Body of pancreas (tissue), 4 donors: ENCODE results near the gene EVX2. TPM values are rescaled to one million over a fixed set of nuclear protein-coding genes. Genes with fewer than 3 reads are reported as not detected.

ENCODE experiments used
- ATAC-seq: fragments of 150-250 bp; one replicate; pipeline ENCODE4 v1.9.1; 2016
- DNase-seq, 4 donors: peaks; one replicate each; pipeline ENCODE4 v3.0.0-alpha.2; 2019
- H3K27ac ChIP-seq, 4 donors: fragments of 200-600 bp; sonication (generic); 1 replicate in 3 of 4; 2 replicates in 1 of 4; pipeline versions ENCODE4 v1.5.1 to v1.6.1; 2016 to 2019; ENCODE audit warnings: mild to moderate bottlenecking in 1 of 4, mixed read lengths in 1 of 4, moderate library complexity in 1 of 4
- H3K27me3 ChIP-seq, 2 donors: fragments of 200-600 bp; sonication (generic); one replicate each; pipeline ENCODE4 v1.6.0; 2016; ENCODE audit warnings: mild to moderate bottlenecking in 1 of 2
- H3K36me3 ChIP-seq, 2 donors: fragments of 200-600 bp; sonication (generic); replicated peaks in 1 of 2; 2 replicates each; pipeline ENCODE4 v1.5.1; 2016; ENCODE audit warnings: low read depth in 2 of 2; ENCODE audit not compliant: insufficient read depth in 1 of 2
- H3K4me1 ChIP-seq: fragments of 200-600 bp; sonication (generic); one replicate; pipeline ENCODE4 v1.6.0; 2016
- H3K4me3 ChIP-seq, 2 donors: fragments of 200-600 bp; sonication (generic); 1 replicate in 1 of 2; 2 replicates in 1 of 2; pipeline ENCODE4 v1.5.1; 2016 to 2019
- H3K9me3 ChIP-seq, 3 donors: fragments of 200-600 bp; sonication (generic); 1 replicate in 2 of 3; 2 replicates in 1 of 3; pipeline ENCODE4 v1.5.1; 2016
- CTCF ChIP-seq, 7 experiments: fragments of 450-650 bp in 4 of 7; fragments of 200-600 bp in 3 of 7; sonication (generic) in 3 of 7; IDR thresholded peaks; one replicate each; pipeline ENCODE4 v1.5.1; 2016 to 2019; ENCODE audit warnings: antibody characterized with exemption in 7 of 7
- POLR2A ChIP-seq, 3 donors: fragments of 450-650 bp; IDR thresholded peaks; one replicate each; pipeline ENCODE4 v1.6.1; 2016; ENCODE audit warnings: antibody characterized with exemption in 3 of 3, mild to moderate bottlenecking in 2 of 3
- WGBS, 2 donors: methylation state at CpG; one replicate each; pipeline ENCODE4 v1.1.5; 2017; 5-methylcytosine and 5-hydroxymethylcytosine counted together
- intact Hi-C: fragments of 100-400 bp; cut with DNase I; formaldehyde crosslinking; loops from one replicate; pipeline ENCODE4 v1.15.1; 2023
- total RNA-seq, 2 donors: library from RNA; depleted of rRNA; stranded (reverse); fragments of >200 nt; gene quantifications; one replicate each; pipeline ENCODE4 v1.1.0, GENCODE V29; 2016

The EVX2 gene
- total RNA-seq, 2 donors from 2014 or later, result not detected

- Histone ChIP-seq H3K4me3 (no peak overlapping the region), H3K4me1 (peaks cover 25% of the 10 kb centered on the region), H3K27ac (no peak overlapping the region), H3K27me3 (peaks cover 0 to 63% of the 10 kb centered on the region in 2 donors), H3K9me3 (peaks cover 0 to 8% (median 0%) of the 10 kb centered on the region in 3 donors), H3K36me3 (no peaks in the 10 kb centered on the region)
- DNase-seq (no peak), ATAC-seq (no peak)
- intact Hi-C loops, result no loop called here
- no peak for TF ChIP-seq POLR2A (IDR thresholded peaks at IDR 0.05)
- TF ChIP-seq CTCF (IDR thresholded peaks at IDR 0.05), result no peak
- WGBS, 2 donors, result 9 to 13% methylated on average over 2 of the region's 2 CpGs
Measured at GRCh38 chr2:176076796-176077195, 7.0 kb downstream of the EVX2 start.

GRCh38 chr2:176076063-176076462, 7.7 kb downstream of the EVX2 start:
- Histone ChIP-seq H3K36me3 (no peaks in the 10 kb centered on the region), H3K4me1 (peaks cover 27% of the 10 kb centered on the region), H3K27ac (no peak overlapping the region), H3K27me3 (peaks cover 0 to 63% of the 10 kb centered on the region in 2 donors), H3K4me3 (no peak overlapping the region), H3K9me3 (peaks cover 0 to 6% (median 0%) of the 10 kb centered on the region in 3 donors)
- no peak for ATAC-seq
- no peak for DNase-seq
- TF ChIP-seq POLR2A (IDR thresholded peaks at IDR 0.05), result no peak
- TF ChIP-seq CTCF (IDR thresholded peaks at IDR 0.05), result no peak
- intact Hi-C loops, result no loop called here
- 12 to 17% methylated on average over 7 of the region's 7 CpGs for WGBS, 2 donors

- ATAC-seq (no peak), DNase-seq (no peak)
- Histone ChIP-seq H3K27ac (no peak overlapping the region), H3K9me3 (no peaks in the 10 kb centered on the region), H3K4me3 (no peak overlapping the region), H3K36me3 (no peaks in the 10 kb centered on the region), H3K27me3 (peaks cover 0 to 57% of the 10 kb centered on the region in 2 donors), H3K4me1 (peaks cover 22% of the 10 kb centered on the region)
- TF ChIP-seq CTCF (IDR thresholded peaks at IDR 0.05) (no peak), POLR2A (IDR thresholded peaks at IDR 0.05) (no peak)
- 4 to 7% methylated on average over 15 of the region's 15 CpGs for WGBS, 2 donors
- intact Hi-C loops, result no loop called here
Measured at GRCh38 chr2:176075481-176075880, 8.3 kb downstream of the EVX2 start.

- no peak for ATAC-seq
- TF ChIP-seq CTCF (IDR thresholded peaks at IDR 0.05) (no peak), POLR2A (IDR thresholded peaks at IDR 0.05) (no peak)
- H3K9me3 ChIP-seq, result no peaks in the 10 kb centered on the region
- WGBS, 2 donors, result 14 to 18% methylated on average over 7 of the region's 7 CpGs
- peaks cover 19% of the 10 kb centered on the region for H3K4me1 ChIP-seq
- no peak overlapping the region for H3K27ac ChIP-seq
- no peak overlapping the region for H3K4me3 ChIP-seq
- peaks cover 0 to 57% of the 10 kb centered on the region in 2 donors for H3K27me3 ChIP-seq
- no peak for DNase-seq
- no peaks in the 10 kb centered on the region for H3K36me3 ChIP-seq
- intact Hi-C loops, result no loop called here
Measured at GRCh38 chr2:176074919-176075425, 8.8 kb downstream of the EVX2 start.
